WTC11 (cell line): ENCODE measurements around the gene LRMDA.

Experiments
- ATF2 ChIP-seq: sonication (generic); formaldehyde crosslinking; IDR thresholded peaks from 2 replicates; pipeline ENCODE4 v1.8.1; 2022; ENCODE audit warnings: low read depth, missing genetic modification reagents, borderline replicate concordance
- EMX1 ChIP-seq: fragments of 250-450 bp; sonication (Bioruptor Pico); IDR thresholded peaks from 2 replicates; pipeline ENCODE4 v1.8.0; 2021; ENCODE audit warnings: mild to moderate bottlenecking
- RORB ChIP-seq: fragments of 250-450 bp; sonication (Bioruptor Pico); IDR thresholded peaks from 2 replicates; pipeline ENCODE4 v1.9.0; 2021; ENCODE audit warnings: mild to moderate bottlenecking
- ZNF138 ChIP-seq: sonication (generic); formaldehyde crosslinking; conservative IDR thresholded peaks from 2 replicates; pipeline ENCODE4 v1.8.1; 2022; ENCODE audit warnings: mild to moderate bottlenecking, moderate library complexity, missing genetic modification reagents
- TF ChIP-seq, protein P1 (sequence below): fragments of 200-600 bp; IDR thresholded peaks from 2 replicates; pipeline ENCODE4 v1.8.0; 2022; ENCODE audit warnings: antibody characterized with exemption

GRCh38 chr10:76415554-76415953 lies 984.1 kb downstream of the LRMDA start:
- TF ChIP-seq EMX1 (CRISPR knock-in tag) (no peak), ATF2 (CRISPR knock-in tag) (no peak), ZNF138 (CRISPR knock-in tag) (no peak), RORB (CRISPR knock-in tag) (no peak)
- TF ChIP-seq, protein P1, sequence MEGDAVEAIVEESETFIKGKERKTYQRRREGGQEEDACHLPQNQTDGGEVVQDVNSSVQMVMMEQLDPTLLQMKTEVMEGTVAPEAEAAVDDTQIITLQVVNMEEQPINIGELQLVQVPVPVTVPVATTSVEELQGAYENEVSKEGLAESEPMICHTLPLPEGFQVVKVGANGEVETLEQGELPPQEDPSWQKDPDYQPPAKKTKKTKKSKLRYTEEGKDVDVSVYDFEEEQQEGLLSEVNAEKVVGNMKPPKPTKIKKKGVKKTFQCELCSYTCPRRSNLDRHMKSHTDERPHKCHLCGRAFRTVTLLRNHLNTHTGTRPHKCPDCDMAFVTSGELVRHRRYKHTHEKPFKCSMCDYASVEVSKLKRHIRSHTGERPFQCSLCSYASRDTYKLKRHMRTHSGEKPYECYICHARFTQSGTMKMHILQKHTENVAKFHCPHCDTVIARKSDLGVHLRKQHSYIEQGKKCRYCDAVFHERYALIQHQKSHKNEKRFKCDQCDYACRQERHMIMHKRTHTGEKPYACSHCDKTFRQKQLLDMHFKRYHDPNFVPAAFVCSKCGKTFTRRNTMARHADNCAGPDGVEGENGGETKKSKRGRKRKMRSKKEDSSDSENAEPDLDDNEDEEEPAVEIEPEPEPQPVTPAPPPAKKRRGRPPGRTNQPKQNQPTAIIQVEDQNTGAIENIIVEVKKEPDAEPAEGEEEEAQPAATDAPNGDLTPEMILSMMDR, result no peak
